MM.1S (cell line): ENCODE data around the gene FRY.

Source experiments
- DNase-seq: peaks from one replicate; pipeline ENCODE4 v3.0.0-alpha.2; 2015
- H2AFZ ChIP-seq: fragments of 300-600 bp; sonication (generic); 2 replicates; pipeline ENCODE4 v1.6.0; 2016; ENCODE audit warnings: antibody characterized with exemption, low read length
- H3F3A ChIP-seq: fragments of 300-600 bp; sonication (generic); 2 replicates; pipeline ENCODE4 v1.6.1; 2016; ENCODE audit warnings: mild to moderate bottlenecking, antibody characterized with exemption, low read length, moderate library complexity, mixed read lengths; ENCODE audit not compliant: insufficient read depth
- H3K27ac ChIP-seq: fragments of 300-600 bp; sonication (generic); 2 replicates; pipeline ENCODE4 v1.5.1; 2016; ENCODE audit warnings: mild to moderate bottlenecking, low read length
- H3K27me3 ChIP-seq: fragments of 300-600 bp; sonication (generic); replicated peaks from 2 replicates; pipeline ENCODE4 v1.6.0; 2016; ENCODE audit warnings: low read length; ENCODE audit not compliant: insufficient read depth
- H3K36me3 ChIP-seq: fragments of 300-600 bp; sonication (generic); replicated peaks from 2 replicates; pipeline ENCODE4 v1.6.1; 2016; ENCODE audit warnings: mild to moderate bottlenecking, low read length, mixed read lengths; ENCODE audit not compliant: insufficient read depth
- H3K4me1 ChIP-seq: fragments of 300-600 bp; sonication (generic); 2 replicates; pipeline ENCODE4 v1.6.1; 2016; ENCODE audit warnings: low read length, mixed read lengths
- H3K4me2 ChIP-seq: fragments of 300-600 bp; sonication (generic); 2 replicates; pipeline ENCODE4 v1.6.0; 2016; ENCODE audit warnings: low read depth, low read length
- H3K4me3 ChIP-seq: fragments of 300-600 bp; sonication (generic); 2 replicates; pipeline ENCODE4 v1.5.1; 2016; ENCODE audit warnings: low read length, mixed read lengths
- H3K79me2 ChIP-seq: fragments of 300-600 bp; sonication (generic); 2 replicates; pipeline ENCODE4 v1.6.1; 2016; ENCODE audit warnings: mixed run types, low read length, mixed read lengths
- H3K9ac ChIP-seq: fragments of 300-600 bp; sonication (generic); 2 replicates; pipeline ENCODE4 v1.6.1; 2016; ENCODE audit warnings: low read length, mixed read lengths
- H3K9me2 ChIP-seq: fragments of 300-600 bp; sonication (generic); replicated peaks from 2 replicates; pipeline ENCODE4 v1.6.1; 2016; ENCODE audit warnings: mild to moderate bottlenecking, low read length, mixed read lengths; ENCODE audit not compliant: insufficient read depth
- H3K9me3 ChIP-seq: fragments of 300-600 bp; sonication (generic); replicated peaks from 2 replicates; pipeline ENCODE4 v1.6.1; 2016; ENCODE audit warnings: mild to moderate bottlenecking, low read length, mixed read lengths; ENCODE audit not compliant: insufficient read depth
- H4K20me1 ChIP-seq: fragments of 300-600 bp; sonication (generic); 2 replicates; pipeline ENCODE4 v1.6.1; 2016; ENCODE audit warnings: mild to moderate bottlenecking, low read length, moderate library complexity, mixed read lengths; ENCODE audit not compliant: insufficient read depth
- EZH2 ChIP-seq: fragments of 300-600 bp; sonication (generic); optimal IDR thresholded peaks from 2 replicates; pipeline ENCODE3; 2017; ENCODE audit warnings: low read depth, mild to moderate bottlenecking, antibody characterized with exemption, low read length, mixed read lengths
- EZH2phosphoT487 ChIP-seq: fragments of 300-600 bp; sonication (generic); IDR thresholded peaks from 2 replicates; pipeline ENCODE4 v1.6.1; 2018; ENCODE audit warnings: antibody characterized with exemption, low read length
- TF ChIP-seq, protein P1 (sequence below): fragments of 300-600 bp; sonication (generic); IDR thresholded peaks from 2 replicates; pipeline ENCODE4 v1.5.1; 2016; ENCODE audit warnings: antibody characterized with exemption, low read length, mixed read lengths

The FRY gene

DNA sequence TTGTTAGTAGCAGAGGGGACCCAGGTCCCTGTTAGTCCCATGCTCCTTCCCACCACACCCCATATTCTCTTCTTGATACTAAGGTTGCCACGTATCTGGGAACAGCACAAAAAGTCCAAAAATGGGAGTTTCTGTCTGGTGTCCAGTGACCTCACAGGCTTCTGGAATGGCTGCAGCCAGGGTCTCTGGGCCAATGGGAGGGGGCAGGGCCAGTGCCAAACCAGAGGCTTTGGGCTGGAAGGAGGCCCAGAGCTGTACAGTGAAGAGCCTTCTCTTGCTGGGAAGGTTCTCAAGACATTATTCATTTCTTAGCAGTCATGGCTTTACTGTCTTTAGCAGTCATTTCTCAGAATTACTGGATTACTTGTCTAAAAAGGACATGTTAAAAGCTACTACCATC is 119.2 kb downstream of the FRY start:
- no peak overlapping the region for H2AFZ ChIP-seq
- no peaks in the 10 kb centered on the region for H3K9me3 ChIP-seq
- no peak overlapping the region for H3K9ac ChIP-seq
- H3K27ac ChIP-seq, result no peak overlapping the region
- H3K27me3 ChIP-seq, result no peaks in the 10 kb centered on the region
- no peaks in the 10 kb centered on the region for H3K36me3 ChIP-seq
- no peaks in the 10 kb centered on the region for H3K4me1 ChIP-seq
- H4K20me1 ChIP-seq, result no peaks in the 10 kb centered on the region
- TF ChIP-seq EZH2, result no peak
- H3K9me2 ChIP-seq, result no peaks in the 10 kb centered on the region
- H3K79me2 ChIP-seq, result no peaks in the 10 kb centered on the region
- DNase-seq, result no peak
- no peak overlapping the region for H3K4me3 ChIP-seq
- no peak overlapping the region for H3K4me2 ChIP-seq
- H3F3A ChIP-seq, result no peaks in the 10 kb centered on the region

DNA sequence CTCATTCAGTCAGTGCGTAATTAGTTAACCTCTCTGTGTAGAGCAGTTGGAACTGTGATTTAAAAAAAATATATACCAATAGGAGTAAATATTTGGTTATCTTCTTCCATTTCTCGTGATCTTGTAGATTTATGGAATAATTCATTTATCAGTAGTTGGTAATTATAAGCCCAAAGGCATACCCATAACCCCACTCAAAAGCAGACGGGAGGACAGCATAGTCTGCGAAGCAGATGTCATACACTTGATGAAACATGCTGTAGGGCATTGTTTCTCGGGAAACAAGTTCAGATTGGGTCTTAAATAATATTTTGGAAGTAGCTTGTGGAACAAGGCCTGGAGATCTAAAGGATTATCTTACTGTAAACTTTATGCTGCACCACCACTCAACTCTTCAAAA is 119.7 kb downstream of the FRY start:
- no peaks in the 10 kb centered on the region for H3K79me2 ChIP-seq
- H3K9ac ChIP-seq, result no peak overlapping the region
- H3K4me1 ChIP-seq, result no peaks in the 10 kb centered on the region
- H3K4me3 ChIP-seq, result no peak overlapping the region
- no peaks in the 10 kb centered on the region for H4K20me1 ChIP-seq
- no peaks in the 10 kb centered on the region for H3K9me2 ChIP-seq
- no peak for TF ChIP-seq EZH2phosphoT487
- TF ChIP-seq, protein P1, sequence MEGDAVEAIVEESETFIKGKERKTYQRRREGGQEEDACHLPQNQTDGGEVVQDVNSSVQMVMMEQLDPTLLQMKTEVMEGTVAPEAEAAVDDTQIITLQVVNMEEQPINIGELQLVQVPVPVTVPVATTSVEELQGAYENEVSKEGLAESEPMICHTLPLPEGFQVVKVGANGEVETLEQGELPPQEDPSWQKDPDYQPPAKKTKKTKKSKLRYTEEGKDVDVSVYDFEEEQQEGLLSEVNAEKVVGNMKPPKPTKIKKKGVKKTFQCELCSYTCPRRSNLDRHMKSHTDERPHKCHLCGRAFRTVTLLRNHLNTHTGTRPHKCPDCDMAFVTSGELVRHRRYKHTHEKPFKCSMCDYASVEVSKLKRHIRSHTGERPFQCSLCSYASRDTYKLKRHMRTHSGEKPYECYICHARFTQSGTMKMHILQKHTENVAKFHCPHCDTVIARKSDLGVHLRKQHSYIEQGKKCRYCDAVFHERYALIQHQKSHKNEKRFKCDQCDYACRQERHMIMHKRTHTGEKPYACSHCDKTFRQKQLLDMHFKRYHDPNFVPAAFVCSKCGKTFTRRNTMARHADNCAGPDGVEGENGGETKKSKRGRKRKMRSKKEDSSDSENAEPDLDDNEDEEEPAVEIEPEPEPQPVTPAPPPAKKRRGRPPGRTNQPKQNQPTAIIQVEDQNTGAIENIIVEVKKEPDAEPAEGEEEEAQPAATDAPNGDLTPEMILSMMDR, result no peak
- TF ChIP-seq EZH2, result no peak
- H2AFZ ChIP-seq, result no peak overlapping the region
- no peak for DNase-seq
- H3F3A ChIP-seq, result no peaks in the 10 kb centered on the region
- no peak overlapping the region for H3K27ac ChIP-seq
- H3K4me2 ChIP-seq, result no peak overlapping the region
- no peaks in the 10 kb centered on the region for H3K27me3 ChIP-seq
- no peaks in the 10 kb centered on the region for H3K9me3 ChIP-seq
- no peaks in the 10 kb centered on the region for H3K36me3 ChIP-seq

DNA sequence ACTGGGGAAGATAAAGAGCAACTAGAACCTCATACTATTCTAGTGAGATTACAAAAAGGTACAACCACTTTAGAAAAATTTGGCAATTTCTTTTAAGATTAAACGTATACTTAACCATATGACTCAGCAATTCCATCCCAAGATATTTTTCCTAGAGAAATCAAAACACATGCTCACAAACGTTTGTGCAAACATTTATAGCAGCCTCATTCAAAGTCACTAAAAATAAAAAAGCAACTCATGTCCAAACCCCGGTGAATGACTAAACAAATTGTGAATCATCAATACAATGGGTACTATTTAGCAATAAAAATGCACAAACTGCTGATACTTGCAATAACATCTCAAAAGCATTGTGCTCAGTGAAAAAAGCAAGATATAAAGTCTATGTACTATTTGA is 121.5 kb downstream of the FRY start:
- no peak overlapping the region for H2AFZ ChIP-seq
- H3K4me1 ChIP-seq, result no peaks in the 10 kb centered on the region
- H3K36me3 ChIP-seq, result no peaks in the 10 kb centered on the region
- no peaks in the 10 kb centered on the region for H3K27me3 ChIP-seq
- H3K9ac ChIP-seq, result no peak overlapping the region
- H3K79me2 ChIP-seq, result no peaks in the 10 kb centered on the region
- no peak overlapping the region for H3K4me3 ChIP-seq
- H3F3A ChIP-seq, result no peaks in the 10 kb centered on the region
- no peaks in the 10 kb centered on the region for H4K20me1 ChIP-seq
- no peaks in the 10 kb centered on the region for H3K9me3 ChIP-seq
- H3K9me2 ChIP-seq, result no peaks in the 10 kb centered on the region
- no peak overlapping the region for H3K27ac ChIP-seq
- TF ChIP-seq EZH2phosphoT487, result no peak
- TF ChIP-seq EZH2, result no peak
- TF ChIP-seq, protein P1, result no peak
- H3K4me2 ChIP-seq, result no peak overlapping the region
- no peak for DNase-seq

DNA sequence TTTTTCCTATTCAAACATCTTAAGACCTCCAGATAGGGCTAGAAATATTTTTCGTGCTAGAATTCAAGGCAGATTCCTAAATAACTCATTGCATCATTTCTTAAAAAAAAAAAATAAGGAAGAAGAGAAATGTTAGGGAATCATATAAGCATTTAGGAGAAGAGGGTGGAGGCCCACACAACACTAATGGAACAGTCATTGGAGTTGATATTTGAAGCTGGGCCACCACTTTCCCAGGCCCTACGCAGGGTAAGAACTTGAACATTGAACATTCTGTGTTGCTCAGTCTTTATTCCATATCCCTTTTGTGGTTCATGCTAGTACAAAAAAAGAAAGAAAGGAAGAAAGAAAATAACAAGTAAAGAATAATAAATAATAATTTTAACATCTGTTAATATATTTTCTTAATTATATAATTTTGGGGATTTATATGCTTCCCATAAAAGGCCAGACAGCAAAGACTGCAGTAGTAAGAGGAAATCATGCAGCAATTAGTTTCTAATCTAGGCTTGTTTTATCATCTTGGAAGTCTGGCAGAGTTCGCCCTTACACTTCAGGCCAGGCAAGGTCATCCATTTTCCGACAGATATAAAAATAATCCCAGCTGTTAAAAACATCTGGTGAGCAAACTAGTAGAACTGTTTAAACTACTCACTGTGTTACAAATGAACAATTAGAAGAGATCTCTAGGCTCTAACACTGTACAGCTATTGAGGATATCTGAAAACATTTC is 127.7 kb downstream of the FRY start:
- Histone ChIP-seq H3K79me2 (no peaks in the 10 kb centered on the region), H3K36me3 (no peaks in the 10 kb centered on the region), H2AFZ (no peak overlapping the region), H3K4me1 (no peaks in the 10 kb centered on the region), H3K27me3 (no peaks in the 10 kb centered on the region), H3K4me2 (no peak overlapping the region), H3K27ac (no peak overlapping the region), H4K20me1 (no peaks in the 10 kb centered on the region), H3K9me3 (no peaks in the 10 kb centered on the region), H3K4me3 (no peak overlapping the region), H3F3A (no peaks in the 10 kb centered on the region), H3K9me2 (no peaks in the 10 kb centered on the region), H3K9ac (no peak overlapping the region)
- TF ChIP-seq EZH2, result no peak
- TF ChIP-seq, protein P1, result no peak
- TF ChIP-seq EZH2phosphoT487, result no peak
- DNase-seq, result no peak
